HCT116 (cell line): ENCODE measurements around the gene TARBP2. TPM values are rescaled to one million over a fixed set of nuclear protein-coding genes. Genes with fewer than 3 reads are reported as not detected.

Source experiments
- ATAC-seq: fragments of 200-7000 bp; cut with Tn5 transposase; 2 replicates; pipeline ENCODE4 v1.9.1; 2020; ENCODE audit warnings: mild to moderate bottlenecking, moderate library complexity
- BruUV-seq: library from RNA; stranded (reverse); fragments of 400-500 nt; replicated peaks from 2 replicates; lab custom pipeline; 2021; lab: Mats Ljungman, UMichigan
- CTCF ChIA-PET: fragments of 300-600 bp; sonication (Branson Sonifier 250); formaldehyde crosslinking; loops from one replicate; lab custom pipeline; 2021; ENCODE audit warnings: antibody characterized with exemption; lab: Charles Lee
- POLR2A ChIA-PET: fragments of 300-600, 350-600 bp; sonication (Branson Sonifier 250); formaldehyde crosslinking; loops from one replicate; lab custom pipeline; 2021; ENCODE audit warnings: antibody characterized with exemption; lab: Charles Lee
- RAD21 ChIA-PET, 2 experiments: fragments of 300-600 bp; sonication (Branson Sonifier 250); formaldehyde crosslinking; loops; one replicate each; lab custom pipeline; 2023; ENCODE audit warnings: low total read pairs in 2 of 2; ENCODE audit not compliant: uncharacterized antibody in 2 of 2, unreplicated experiment in 2 of 2, low non-redundant PET in 1 of 2; lab: Charles Lee
- DNase-seq: peaks from one replicate; pipeline ENCODE4 v3.0.0-alpha.2; 2010; ENCODE audit warnings: low read depth, low spot score
- H2AFZ ChIP-seq: fragments of 200-600 bp; shearing (Covaris generic), sonication (generic); 2 replicates; pipeline ENCODE4 v1.6.1; 2017; ENCODE audit warnings: low read depth, mixed run types, mixed read lengths, antibody characterized with exemption, low read length; ENCODE audit not compliant: poor library complexity, severe bottlenecking
- H3K27ac ChIP-seq: 2 replicates; pipeline ENCODE4 v1.5.1; 2012; ENCODE audit warnings: low read depth, low read length
- H3K27me3 ChIP-seq: fragments of 200-600 bp; sonication (generic); 2 replicates; pipeline ENCODE4 v1.6.1; 2016; ENCODE audit warnings: mixed run types, low read length, mixed read lengths; ENCODE audit not compliant: insufficient read depth
- H3K36me3 ChIP-seq, 2 experiments: fragments of 200-500 bp in 1 of 2; fragments of 200-600 bp in 1 of 2; sonication (Bioruptor generic) in 1 of 2; sonication (generic) in 1 of 2; 2 replicates each; pipeline versions ENCODE4 v1.5.1 to v1.6.1; 2014 to 2016; ENCODE audit warnings: low read length in 2 of 2, inconsistent platforms in 1 of 2, mixed read lengths in 1 of 2, mixed run types in 1 of 2; ENCODE audit not compliant: insufficient read depth in 2 of 2, control insufficient read depth in 1 of 2
- H3K4me1 ChIP-seq, 2 experiments: fragments of 200-600 bp in 1 of 2; sonication (generic) in 1 of 2; 2 replicates each; pipeline versions ENCODE4 v1.5.1 to v1.6.1; 2012 to 2017; ENCODE audit warnings: low read length in 2 of 2, inconsistent platforms in 1 of 2, mild to moderate bottlenecking in 1 of 2, mixed read lengths in 1 of 2, mixed run types in 1 of 2, moderate library complexity in 1 of 2; ENCODE audit not compliant: insufficient read depth in 2 of 2, control insufficient read depth in 1 of 2
- H3K4me2 ChIP-seq: fragments of 200-600 bp; sonication (generic); 2 replicates; pipeline ENCODE4 v1.6.1; 2017; ENCODE audit warnings: mixed run types, low read length, mixed read lengths
- H3K4me3 ChIP-seq, 2 experiments: fragments of 200-600 bp in 1 of 2; sonication (generic) in 1 of 2; replicated peaks in 1 of 2; 2 replicates each; pipeline ENCODE4 v1.5.1; 2011 to 2016; ENCODE audit warnings: low read length in 2 of 2, control low read depth in 1 of 2, low read depth in 1 of 2, mild to moderate bottlenecking in 1 of 2, mixed read lengths in 1 of 2, mixed run types in 1 of 2
- H3K79me2 ChIP-seq: fragments of 200-600 bp; sonication (generic); 2 replicates; pipeline ENCODE4 v1.6.1; 2017; ENCODE audit warnings: mild to moderate bottlenecking, mixed run types, low read length, moderate library complexity, mixed read lengths; ENCODE audit not compliant: insufficient read depth
- H3K9ac ChIP-seq: fragments of 200-600 bp; sonication (generic); 2 replicates; pipeline ENCODE4 v1.6.1; 2016; ENCODE audit warnings: low read length, mixed read lengths
- H3K9me2 ChIP-seq: fragments of 200-600 bp; sonication (generic), shearing (Covaris generic); 2 replicates; pipeline ENCODE4 v1.6.1; 2017; ENCODE audit warnings: mixed run types, mild to moderate bottlenecking, moderate library complexity; ENCODE audit not compliant: insufficient read depth
- H3K9me3 ChIP-seq, 2 experiments: fragments of 200-500 bp in 1 of 2; fragments of 200-600 bp in 1 of 2; sonication (Bioruptor generic) in 1 of 2; sonication (generic) in 1 of 2; 2 replicates each; pipeline ENCODE4 v1.6.1; 2014 to 2017; ENCODE audit warnings: low read length in 2 of 2, mixed read lengths in 2 of 2, inconsistent platforms in 1 of 2, low read depth in 1 of 2, mild to moderate bottlenecking in 1 of 2, mixed run types in 1 of 2, moderate library complexity in 1 of 2; ENCODE audit not compliant: control insufficient read depth in 1 of 2, insufficient read depth in 1 of 2
- H4K20me1 ChIP-seq: fragments of 200-600 bp; sonication (generic), shearing (Covaris generic); 2 replicates; pipeline ENCODE4 v1.6.1; 2017; ENCODE audit warnings: mixed run types, mild to moderate bottlenecking, moderate library complexity; ENCODE audit not compliant: insufficient read depth
- CBX3 ChIP-seq: IDR thresholded peaks from 2 replicates; pipeline ENCODE4 v1.6.1; 2012; ENCODE audit warnings: low read depth
- EGR1 ChIP-seq: IDR thresholded peaks from 2 replicates; pipeline ENCODE4 v1.6.1; 2012; ENCODE audit warnings: low read depth
- EZH2 ChIP-seq: fragments of 200-600 bp; sonication (generic); IDR thresholded peaks from 2 replicates; pipeline ENCODE4 v1.6.1; 2017; ENCODE audit warnings: antibody characterized with exemption, mixed run types
- JUND ChIP-seq: IDR thresholded peaks from 2 replicates; pipeline ENCODE4 v1.6.1; 2012
- MAX ChIP-seq: IDR thresholded peaks from 2 replicates; pipeline ENCODE4 v1.6.1; 2012
- POLR2A ChIP-seq: IDR thresholded peaks from 2 replicates; pipeline ENCODE4 v1.7.0; 2011; ENCODE audit warnings: borderline replicate concordance; ENCODE audit not compliant: insufficient read depth, insufficient read length; ENCODE audit errors: extremely low read depth
- RAD21 ChIP-seq: IDR thresholded peaks from 2 replicates; pipeline ENCODE4 v1.6.1; 2012; ENCODE audit warnings: low read depth, mild to moderate bottlenecking
- SIN3A ChIP-seq: IDR thresholded peaks from 2 replicates; pipeline ENCODE4 v1.6.1; 2012; ENCODE audit warnings: low read depth
- SP1 ChIP-seq: IDR thresholded peaks from 2 replicates; pipeline ENCODE4 v1.6.1; 2012; ENCODE audit warnings: low read depth
- SRF ChIP-seq: IDR thresholded peaks from 2 replicates; pipeline ENCODE4 v1.6.1; 2012; ENCODE audit warnings: low read depth
- YY1 ChIP-seq: IDR thresholded peaks from 2 replicates; pipeline ENCODE4 v1.6.1; 2011; ENCODE audit warnings: low read length, low read depth, moderate library complexity, mild to moderate bottlenecking; ENCODE audit not compliant: insufficient replicate concordance; ENCODE audit errors: extremely low read depth
- ZFX ChIP-seq: fragments of 450-650 bp; IDR thresholded peaks from 2 replicates; pipeline ENCODE4 v1.6.1; 2017
- intact Hi-C: fragments of 100-400 bp; cut with micrococcal nuclease; formaldehyde crosslinking; loops from 2 replicates; pipeline ENCODE4 v1.10.0; 2022
- total RNA-seq: library from RNA; stranded (reverse); gene quantifications from one replicate; pipeline ENCODE4 v1.2.1, GENCODE V29; 2021; ENCODE audit not compliant: unreplicated experiment

Gene TARBP2
- total RNA-seq, 1 experiment from 2014 or later = 40.1 TPM

- Histone ChIP-seq H3K9me3 (no peaks in the 10 kb centered on the region), H4K20me1 (no peaks in the 10 kb centered on the region), H3K9me2 (no peaks in the 10 kb centered on the region), H3K27ac (no peak overlapping the region), H3K9ac (no peak overlapping the region), H3K4me3 (no peak overlapping the region), H3K27me3 (no peaks in the 10 kb centered on the region), H3K4me2 (no peak overlapping the region), H3K79me2 (peaks cover 16% of the 10 kb centered on the region), H3K36me3 (peaks cover 0 to 9% of the 10 kb centered on the region in 2 experiments; a peak in 3 of 4 replicates), H2AFZ (no peak overlapping the region), H3K4me1 (peaks cover 5 to 28% of the 10 kb centered on the region in 2 experiments)
- no TSS peak for BruUV-seq
- RAD21 ChIA-PET = no interaction called here
- DNase-seq = no peak
- CTCF ChIA-PET = no interaction called here
- POLR2A ChIA-PET = no interaction called here
- ATAC-seq = no peak
- intact Hi-C loops = no loop called here
- TF ChIP-seq EZH2 = no peak
- no peak for TF ChIP-seq SP1
- no peak for TF ChIP-seq YY1
- TF ChIP-seq MAX = no peak
- TF ChIP-seq POLR2A = no peak
Observed at GRCh38 chr12:53504004-53504920, 3.2 kb downstream of the TARBP2 start.

GRCh38 chr12:53505086-53505485, 4.0 kb downstream of the TARBP2 start:
- intact Hi-C loops = no loop called here
- H3K4me1 ChIP-seq = peaks cover 5 to 22% of the 10 kb centered on the region in 2 experiments
- no peaks in the 10 kb centered on the region for H3K27me3 ChIP-seq
- H3K4me3 ChIP-seq = no peak overlapping the region
- no peak overlapping the region for H3K27ac ChIP-seq
- TF ChIP-seq ZFX = no peak
- TF ChIP-seq SIN3A = no peak
- TF ChIP-seq SRF = no peak
- no peak for TF ChIP-seq CBX3
- no peak for TF ChIP-seq RAD21
- TF ChIP-seq JUND = no peak
- TF ChIP-seq EGR1 = no peak
- TF ChIP-seq, all 23 proteins: peak for 0
- Histone ChIP-seq H3K79me2 (peaks cover 16% of the 10 kb centered on the region), H3K9me2 (no peaks in the 10 kb centered on the region), H2AFZ (no peak overlapping the region), H3K9me3 (no peaks in the 10 kb centered on the region), H3K36me3 (peaks cover under 1 to 9% of the 10 kb centered on the region in 2 experiments; a peak in 3 of 4 replicates), H4K20me1 (no peaks in the 10 kb centered on the region), H3K4me2 (no peak overlapping the region), H3K9ac (no peak overlapping the region)
- RAD21 ChIA-PET = no interaction called here
- no peak for ATAC-seq
- CTCF ChIA-PET = no interaction called here
- POLR2A ChIA-PET = no interaction called here
- no TSS peak for BruUV-seq
- no peak for DNase-seq
